HPDE6-E6E7 (cell line): Measurements from ENCODE around the gene ANKRD13D.

ENCODE experiments used
- DNase-seq: peaks from one replicate; pipeline ENCODE4 v3.0.0; 2011; ENCODE audit warnings: missing footprints; ENCODE audit errors: extremely low spot score

The ANKRD13D gene

GRCh38 chr11:67285541-67286498 lies 3.3 kb upstream of the ANKRD13D start:
- DNase-seq = no peak

- no peak for DNase-seq
Observed at GRCh38 chr11:67286621-67287333, 2.3 kb upstream of the ANKRD13D start.

- no peak for DNase-seq
Observed at GRCh38 chr11:67287355-67288197, 1.5 kb upstream of the ANKRD13D start.

GRCh38 chr11:67288198-67288451 lies 978 bp upstream of the ANKRD13D start:
- DNase-seq = no peak

- peak; percentile 83 for DNase-seq
Observed at GRCh38 chr11:67288452-67289225, 464 bp upstream of the ANKRD13D start.

GRCh38 chr11:67289651-67290479 lies 762 bp downstream of the ANKRD13D start:
- DNase-seq = no peak

- no peak for DNase-seq
Observed at GRCh38 chr11:67290801-67291200, 1.7 kb downstream of the ANKRD13D start.

- no peak for DNase-seq
Observed at GRCh38 chr11:67291481-67292381, 2.6 kb downstream of the ANKRD13D start.

GRCh38 chr11:67292671-67293070 lies 3.6 kb downstream of the ANKRD13D start:
- DNase-seq = no peak

- no peak for DNase-seq
Observed at GRCh38 chr11:67293090-67293489, 4.0 kb downstream of the ANKRD13D start.

- no peak for DNase-seq
Observed at GRCh38 chr11:67295846-67296245, 6.7 kb downstream of the ANKRD13D start.

GRCh38 chr11:67298786-67299185 lies 9.7 kb downstream of the ANKRD13D start:
- no peak for DNase-seq

GRCh38 chr11:67299471-67300191 lies 10.5 kb downstream of the ANKRD13D start:
- no peak for DNase-seq

GRCh38 chr11:67300256-67300755 lies 11.2 kb downstream of the ANKRD13D start:
- DNase-seq = no peak

GRCh38 chr11:67300756-67301312 lies 11.7 kb downstream of the ANKRD13D start:
- DNase-seq = no peak

GRCh38 chr11:67301313-67301921 lies 12.3 kb downstream of the ANKRD13D start:
- DNase-seq = no peak

GRCh38 chr11:67301951-67302516 lies 12.9 kb downstream of the ANKRD13D start:
- peak; percentile 75 for DNase-seq
